Loucy (cell line): ENCODE measurements around the gene CPEB3.

Source experiments
- H2AFZ ChIP-seq: fragments of 200-600 bp; sonication (generic); 2 replicates; pipeline ENCODE4 v1.6.0; 2016; ENCODE audit warnings: antibody characterized with exemption, mild to moderate bottlenecking, low read length, moderate library complexity
- H3F3A ChIP-seq: fragments of 200-600 bp; 2 replicates; pipeline ENCODE4 v1.6.0; 2016; ENCODE audit warnings: antibody characterized with exemption, low read depth, mild to moderate bottlenecking
- H3K27me3 ChIP-seq: fragments of 200-600 bp; sonication (generic); 2 replicates; pipeline ENCODE4 v1.6.1; 2014; ENCODE audit warnings: low read length, mild to moderate bottlenecking; ENCODE audit not compliant: insufficient read depth, poor library complexity, severe bottlenecking
- H3K36me3 ChIP-seq: fragments of 200-600 bp; sonication (generic); 2 replicates; pipeline ENCODE4 v1.6.1; 2016; ENCODE audit warnings: low read length; ENCODE audit not compliant: insufficient read depth
- H3K4me1 ChIP-seq: fragments of 200-600 bp; sonication (generic); 2 replicates; pipeline ENCODE4 v1.5.1; 2014; ENCODE audit warnings: low read length, mild to moderate bottlenecking; ENCODE audit not compliant: insufficient read depth, poor library complexity, severe bottlenecking
- H3K4me2 ChIP-seq: fragments of 200-600 bp; sonication (generic); 2 replicates; pipeline ENCODE4 v1.6.0; 2014; ENCODE audit warnings: antibody characterized with exemption, low read length, low read depth, mild to moderate bottlenecking; ENCODE audit not compliant: poor library complexity, severe bottlenecking
- H3K4me3 ChIP-seq: fragments of 200-600 bp; sonication (generic); 2 replicates; pipeline ENCODE4 v1.5.1; 2014; ENCODE audit warnings: low read length, mild to moderate bottlenecking, mixed read lengths; ENCODE audit not compliant: poor library complexity, severe bottlenecking
- H3K79me2 ChIP-seq: fragments of 200-600 bp; sonication (generic); 2 replicates; pipeline ENCODE4 v1.6.1; 2014; ENCODE audit warnings: low read length; ENCODE audit not compliant: insufficient read depth
- H3K9ac ChIP-seq: fragments of 200-600 bp; sonication (generic); 2 replicates; pipeline ENCODE4 v1.6.0; 2014; ENCODE audit warnings: mild to moderate bottlenecking, low read depth, low read length, moderate library complexity; ENCODE audit not compliant: poor library complexity, severe bottlenecking
- H3K9me2 ChIP-seq: fragments of 200-600 bp; sonication (generic); replicated peaks from 2 replicates; pipeline ENCODE4 v1.6.1; 2016; ENCODE audit warnings: low read depth, low read length, mixed read lengths
- H3K9me3 ChIP-seq: fragments of 200-600 bp; sonication (generic); 2 replicates; pipeline ENCODE4 v1.6.1; 2014; ENCODE audit warnings: mild to moderate bottlenecking, antibody characterized with exemption, low read length, low read depth; ENCODE audit not compliant: insufficient read depth
- H4K20me1 ChIP-seq: fragments of 200-600 bp; sonication (generic); 2 replicates; pipeline ENCODE4 v1.6.0; 2014; ENCODE audit warnings: antibody characterized with exemption, low read length, mild to moderate bottlenecking; ENCODE audit not compliant: insufficient read depth, poor library complexity, severe bottlenecking
- CTCF ChIP-seq: fragments of 200-600 bp; sonication (generic); conservative IDR thresholded peaks from 2 replicates; pipeline ENCODE4 v1.5.1; 2014; ENCODE audit warnings: mild to moderate bottlenecking, antibody characterized with exemption, low read length
- EZH2phosphoT487 ChIP-seq: fragments of 200-600 bp; IDR thresholded peaks from 2 replicates; pipeline ENCODE4 v1.6.1; 2018; ENCODE audit warnings: antibody characterized with exemption, mild to moderate bottlenecking, moderate library complexity, borderline replicate concordance

The CPEB3 gene

DNA sequence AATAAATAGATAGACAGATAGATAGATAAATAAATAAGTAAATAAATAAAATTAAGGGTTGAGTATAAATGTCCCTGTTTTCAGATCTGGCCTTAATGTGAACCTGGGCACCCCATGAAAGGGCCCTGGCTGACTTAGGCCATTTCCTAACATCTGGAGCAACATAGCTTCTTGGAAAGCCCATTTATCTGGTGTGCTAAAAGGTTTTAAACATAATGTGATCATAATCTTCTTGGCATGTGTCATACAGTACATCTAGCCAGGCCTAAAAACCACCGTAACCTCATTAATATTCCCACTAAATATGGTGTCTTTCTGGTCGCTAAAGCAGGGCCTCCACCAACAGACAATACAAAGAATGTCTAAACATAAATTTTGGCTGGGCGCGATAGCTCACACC is 224.5 kb downstream of the CPEB3 start:
- Histone ChIP-seq H4K20me1 (no peaks in the 10 kb centered on the region), H3F3A (no peaks in the 10 kb centered on the region), H3K4me1 (no peaks in the 10 kb centered on the region), H3K4me2 (no peak overlapping the region), H3K27me3 (no peaks in the 10 kb centered on the region), H2AFZ (no peak overlapping the region), H3K4me3 (no peak overlapping the region), H3K9me3 (no peaks in the 10 kb centered on the region), H3K9me2 (no peaks in the 10 kb centered on the region), H3K79me2 (no peaks in the 10 kb centered on the region), H3K9ac (no peak overlapping the region), H3K36me3 (no peaks in the 10 kb centered on the region)
- no peak for TF ChIP-seq CTCF
- TF ChIP-seq EZH2phosphoT487, result no peak

DNA sequence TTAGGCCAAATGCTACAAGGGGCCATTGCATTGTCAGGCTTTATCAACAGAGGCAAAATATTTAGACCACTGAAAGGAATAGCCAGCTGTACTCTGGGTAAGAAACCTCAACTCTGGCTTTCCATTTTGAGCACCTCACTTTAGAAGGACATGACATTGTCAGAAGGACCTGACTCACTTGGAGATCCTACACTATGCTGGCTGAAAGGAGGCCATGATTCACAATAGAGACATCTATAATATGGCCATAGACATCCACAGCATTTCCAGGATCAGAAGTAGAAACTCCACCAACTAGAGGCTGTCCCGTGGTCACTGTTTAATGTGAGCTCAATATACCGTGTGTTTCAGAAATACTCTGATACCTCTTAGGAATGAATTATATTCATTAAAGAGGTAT is 226.4 kb downstream of the CPEB3 start:
- no peaks in the 10 kb centered on the region for H3K9me2 ChIP-seq
- H3K4me2 ChIP-seq, result no peak overlapping the region
- H4K20me1 ChIP-seq, result no peaks in the 10 kb centered on the region
- no peak for TF ChIP-seq EZH2phosphoT487
- TF ChIP-seq CTCF, result no peak
- H3K9ac ChIP-seq, result no peak overlapping the region
- H3K79me2 ChIP-seq, result no peaks in the 10 kb centered on the region
- no peak overlapping the region for H2AFZ ChIP-seq
- H3K9me3 ChIP-seq, result no peaks in the 10 kb centered on the region
- no peak overlapping the region for H3K4me3 ChIP-seq
- H3K4me1 ChIP-seq, result no peaks in the 10 kb centered on the region
- no peaks in the 10 kb centered on the region for H3F3A ChIP-seq
- H3K36me3 ChIP-seq, result no peaks in the 10 kb centered on the region
- no peaks in the 10 kb centered on the region for H3K27me3 ChIP-seq

GRCh38 chr10:92062273-92062672 is 228.6 kb downstream of the CPEB3 start:
- H3K36me3 ChIP-seq, result no peaks in the 10 kb centered on the region
- no peak overlapping the region for H2AFZ ChIP-seq
- no peak overlapping the region for H3K4me3 ChIP-seq
- no peak overlapping the region for H3K4me2 ChIP-seq
- TF ChIP-seq EZH2phosphoT487 (no peak), CTCF (no peak)
- no peaks in the 10 kb centered on the region for H3K9me3 ChIP-seq
- no peak overlapping the region for H3K9ac ChIP-seq
- H3K4me1 ChIP-seq, result no peaks in the 10 kb centered on the region
- no peaks in the 10 kb centered on the region for H4K20me1 ChIP-seq
- H3K9me2 ChIP-seq, result no peaks in the 10 kb centered on the region
- no peaks in the 10 kb centered on the region for H3F3A ChIP-seq
- H3K79me2 ChIP-seq, result no peaks in the 10 kb centered on the region
- H3K27me3 ChIP-seq, result no peaks in the 10 kb centered on the region
